ENCODE measurements around the gene SULT1B1.

Gene SULT1B1

DNA sequence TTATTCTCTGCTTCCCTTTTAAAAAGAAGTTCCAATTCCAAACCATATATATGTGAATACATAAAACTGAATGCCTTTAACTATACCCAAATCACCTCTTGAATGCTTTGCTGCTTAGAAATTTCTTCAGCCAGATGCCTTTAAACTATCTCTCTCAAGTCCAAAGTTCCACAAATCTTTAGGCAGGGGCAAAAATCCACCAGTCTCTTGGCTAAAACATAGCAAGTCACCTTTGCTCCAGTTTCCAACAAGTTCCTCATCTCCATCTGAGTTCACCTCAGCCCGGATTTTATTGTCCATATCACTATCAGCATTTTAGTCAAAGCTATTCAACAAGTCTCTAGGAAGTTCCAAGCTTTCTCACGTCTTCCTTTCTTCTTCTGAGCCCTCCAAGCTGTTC lies 49.8 kb downstream of the SULT1B1 start:
- H3K4me3 ChIP-seq (ENCODE audit: low read length in 2 of 2) = no peak overlapping the region
- no peaks in the 10 kb centered on the region for H3K9me3 ChIP-seq (replicated peaks in 1 of 2; ENCODE audit: control insufficient read depth in 2 of 2, insufficient read depth in 1 of 2, low read depth in 1 of 2, low read length in 2 of 2)
- no peak overlapping the region for H3K4me2 ChIP-seq (ENCODE audit: insufficient read depth, low read length, poor library complexity, severe bottlenecking)
- no peak overlapping the region for H3K4ac ChIP-seq (ENCODE audit: low read length)
- H3K23ac ChIP-seq (ENCODE audit: low read depth, low read length, poor library complexity) = no peak overlapping the region
- no peak overlapping the region for H2AFZ ChIP-seq (ENCODE audit: low read length)
- no peak overlapping the region for H3K9ac ChIP-seq (ENCODE audit: low read depth, low read length, poor library complexity)
- H2AK5ac ChIP-seq (ENCODE audit: low read depth, low read length) = no peak overlapping the region
- WGBS, 2 donors (ENCODE audit: extremely low coverage in 2 of 2, insufficient read length in 2 of 2, insufficient replicate concordance in 1 of 2) = no CpG with 5 or more reads among the region's 2 CpGs
- H4K91ac ChIP-seq (ENCODE audit: low read depth, low read length, poor library complexity) = no peak overlapping the region
- no peaks in the 10 kb centered on the region for H3K36me3 ChIP-seq (replicated peaks in 1 of 2; ENCODE audit: control insufficient read depth in 2 of 2, insufficient read depth in 2 of 2, low read length in 2 of 2)
- no peaks in the 10 kb centered on the region for H3K4me1 ChIP-seq (ENCODE audit: control insufficient read depth in 2 of 2, insufficient read depth in 1 of 2, low read depth in 1 of 2, low read length in 2 of 2)
- no peak overlapping the region for H2BK5ac ChIP-seq (ENCODE audit: low read length)
- no peak for DNase-seq (ENCODE audit: low spot score)
- H3K14ac ChIP-seq (ENCODE audit: low read length) = no peak overlapping the region
- H2BK120ac ChIP-seq (ENCODE audit: low read depth, low read length) = no peak overlapping the region
- H2BK15ac ChIP-seq (ENCODE audit: low read length) = no peak overlapping the region
- H3K79me1 ChIP-seq (ENCODE audit: low read depth, low read length) = no peaks in the 10 kb centered on the region
- no peak overlapping the region for H4K8ac ChIP-seq (ENCODE audit: low read depth, low read length)
- H2BK12ac ChIP-seq (ENCODE audit: low read length) = no peak overlapping the region
- no peak overlapping the region for H3K18ac ChIP-seq (ENCODE audit: low read length)
- H3K27ac ChIP-seq (replicated peaks; ENCODE audit: low read length) = no peak overlapping the region
- no peaks in the 10 kb centered on the region for H3K27me3 ChIP-seq (ENCODE audit: control insufficient read depth in 3 of 3, insufficient read depth in 3 of 3, low read depth in 1 of 3, low read length in 3 of 3)

DNA sequence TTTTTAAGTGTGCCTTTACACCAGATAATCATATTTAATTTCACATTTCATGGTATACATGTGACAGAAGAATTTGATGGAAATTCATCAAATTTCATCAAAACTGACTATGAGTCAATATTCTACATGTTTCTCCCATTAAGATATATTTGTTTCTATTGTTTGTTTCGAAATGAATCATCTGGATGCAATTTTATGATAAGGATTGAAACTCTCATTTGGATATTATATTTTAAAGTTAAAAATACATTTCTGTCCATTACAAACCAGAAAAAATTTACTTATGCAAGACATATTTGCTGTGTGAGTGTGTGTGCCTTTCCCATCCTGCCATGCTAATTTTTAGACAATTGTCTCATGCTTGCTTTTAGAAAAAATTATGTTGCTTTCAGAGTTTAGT lies 52.2 kb downstream of the SULT1B1 start:
- no peak overlapping the region for H4K91ac ChIP-seq (ENCODE audit: low read depth, low read length, poor library complexity)
- no peak overlapping the region for H2BK12ac ChIP-seq (ENCODE audit: low read length)
- no peak overlapping the region for H3K4me3 ChIP-seq (ENCODE audit: low read length in 2 of 2)
- H2BK15ac ChIP-seq (ENCODE audit: low read length) = no peak overlapping the region
- no peak overlapping the region for H3K18ac ChIP-seq (ENCODE audit: low read length)
- no peaks in the 10 kb centered on the region for H3K79me1 ChIP-seq (ENCODE audit: low read depth, low read length)
- no peaks in the 10 kb centered on the region for H3K27me3 ChIP-seq (ENCODE audit: control insufficient read depth in 3 of 3, insufficient read depth in 3 of 3, low read depth in 1 of 3, low read length in 3 of 3)
- no peak overlapping the region for H3K9ac ChIP-seq (ENCODE audit: low read depth, low read length, poor library complexity)
- H3K9me3 ChIP-seq (replicated peaks in 1 of 2; ENCODE audit: control insufficient read depth in 2 of 2, insufficient read depth in 1 of 2, low read depth in 1 of 2, low read length in 2 of 2) = no peaks in the 10 kb centered on the region
- H3K14ac ChIP-seq (ENCODE audit: low read length) = no peak overlapping the region
- no peak for DNase-seq (ENCODE audit: low spot score)
- H2BK5ac ChIP-seq (ENCODE audit: low read length) = no peak overlapping the region
- no CpG with 5 or more reads among the region's 1 CpG for WGBS, 2 donors (ENCODE audit: extremely low coverage in 2 of 2, insufficient read length in 2 of 2, insufficient replicate concordance in 1 of 2)
- H3K4me2 ChIP-seq (ENCODE audit: insufficient read depth, low read length, poor library complexity, severe bottlenecking) = no peak overlapping the region
- no peaks in the 10 kb centered on the region for H3K4me1 ChIP-seq (ENCODE audit: control insufficient read depth in 2 of 2, insufficient read depth in 1 of 2, low read depth in 1 of 2, low read length in 2 of 2)
- H3K27ac ChIP-seq (replicated peaks; ENCODE audit: low read length) = no peak overlapping the region
- no peak overlapping the region for H3K23ac ChIP-seq (ENCODE audit: low read depth, low read length, poor library complexity)
- no peaks in the 10 kb centered on the region for H3K36me3 ChIP-seq (replicated peaks in 1 of 2; ENCODE audit: control insufficient read depth in 2 of 2, insufficient read depth in 2 of 2, low read length in 2 of 2)
- H2AK5ac ChIP-seq (ENCODE audit: low read depth, low read length) = no peak overlapping the region
- H3K4ac ChIP-seq (ENCODE audit: low read length) = no peak overlapping the region
- H2AFZ ChIP-seq (ENCODE audit: low read length) = no peak overlapping the region
- H4K8ac ChIP-seq (ENCODE audit: low read depth, low read length) = no peak overlapping the region
- H2BK120ac ChIP-seq (ENCODE audit: low read depth, low read length) = no peak overlapping the region

DNA sequence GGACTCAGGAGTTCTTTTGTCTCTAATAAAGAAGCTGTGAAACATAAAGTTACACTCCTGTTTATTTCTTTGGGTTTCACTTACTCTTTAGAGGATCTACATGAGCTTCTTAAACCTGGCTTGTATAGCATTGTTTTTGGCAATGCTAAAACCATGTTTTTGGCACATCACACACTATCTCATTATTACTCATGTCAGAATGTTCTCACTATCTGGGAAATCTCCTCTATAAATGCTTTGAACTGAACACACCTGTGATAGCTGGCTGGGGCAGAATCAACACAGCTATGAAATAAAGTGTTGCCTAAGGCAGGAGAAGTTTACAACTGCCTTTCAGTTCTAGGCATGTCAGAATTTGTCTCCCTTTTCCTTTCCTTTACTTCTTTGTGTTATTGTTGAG lies 52.6 kb downstream of the SULT1B1 start:
- Histone ChIP-seq H3K14ac (ENCODE audit: low read length) (no peak overlapping the region), H4K8ac (ENCODE audit: low read depth, low read length) (no peak overlapping the region), H3K4me1 (ENCODE audit: control insufficient read depth in 2 of 2, insufficient read depth in 1 of 2, low read depth in 1 of 2, low read length in 2 of 2) (no peaks in the 10 kb centered on the region), H2BK5ac (ENCODE audit: low read length) (no peak overlapping the region), H3K18ac (ENCODE audit: low read length) (no peak overlapping the region), H3K4me2 (ENCODE audit: insufficient read depth, low read length, poor library complexity, severe bottlenecking) (no peak overlapping the region), H3K27ac (replicated peaks; ENCODE audit: low read length) (no peak overlapping the region), H4K91ac (ENCODE audit: low read depth, low read length, poor library complexity) (no peak overlapping the region), H3K9ac (ENCODE audit: low read depth, low read length, poor library complexity) (no peak overlapping the region), H2AFZ (ENCODE audit: low read length) (no peak overlapping the region), H2BK120ac (ENCODE audit: low read depth, low read length) (no peak overlapping the region), H2BK12ac (ENCODE audit: low read length) (no peak overlapping the region), H3K27me3 (ENCODE audit: control insufficient read depth in 3 of 3, insufficient read depth in 3 of 3, low read depth in 1 of 3, low read length in 3 of 3) (no peaks in the 10 kb centered on the region), H3K4ac (ENCODE audit: low read length) (no peak overlapping the region), H3K79me1 (ENCODE audit: low read depth, low read length) (no peaks in the 10 kb centered on the region), H2AK5ac (ENCODE audit: low read depth, low read length) (no peak overlapping the region), H3K4me3 (ENCODE audit: low read length in 2 of 2) (no peak overlapping the region), H3K9me3 (replicated peaks in 1 of 2; ENCODE audit: control insufficient read depth in 2 of 2, insufficient read depth in 1 of 2, low read depth in 1 of 2, low read length in 2 of 2) (no peaks in the 10 kb centered on the region), H2BK15ac (ENCODE audit: low read length) (no peak overlapping the region), H3K23ac (ENCODE audit: low read depth, low read length, poor library complexity) (no peak overlapping the region), H3K36me3 (replicated peaks in 1 of 2; ENCODE audit: control insufficient read depth in 2 of 2, insufficient read depth in 2 of 2, low read length in 2 of 2) (no peaks in the 10 kb centered on the region)
- DNase-seq (ENCODE audit: low spot score) = no peak

DNA sequence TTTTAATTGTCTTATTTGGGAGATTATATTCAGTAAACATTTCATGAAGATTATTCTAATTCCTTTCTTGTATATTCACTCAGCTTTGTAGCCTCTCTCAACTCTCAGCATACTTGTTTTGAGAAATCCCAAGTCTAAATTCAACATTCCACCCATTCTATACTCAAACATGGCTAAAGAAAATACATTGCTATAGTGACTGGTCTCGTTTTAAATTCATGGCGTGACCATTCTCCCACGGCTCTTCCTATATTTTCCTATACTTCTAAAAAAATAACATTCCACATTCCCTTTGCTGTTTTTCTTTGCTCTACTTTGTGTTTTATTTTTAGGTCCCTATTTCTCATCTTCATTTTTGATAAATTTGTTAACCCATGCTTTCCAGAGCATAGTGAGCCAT lies 58.2 kb downstream of the SULT1B1 start:
- no peak overlapping the region for H4K8ac ChIP-seq (ENCODE audit: low read depth, low read length)
- H3K14ac ChIP-seq (ENCODE audit: low read length) = no peak overlapping the region
- no peaks in the 10 kb centered on the region for H3K9me3 ChIP-seq (replicated peaks in 1 of 2; ENCODE audit: control insufficient read depth in 2 of 2, insufficient read depth in 1 of 2, low read depth in 1 of 2, low read length in 2 of 2)
- H3K4me2 ChIP-seq (ENCODE audit: insufficient read depth, low read length, poor library complexity, severe bottlenecking) = no peak overlapping the region
- no peak overlapping the region for H3K23ac ChIP-seq (ENCODE audit: low read depth, low read length, poor library complexity)
- H2BK120ac ChIP-seq (ENCODE audit: low read depth, low read length) = no peak overlapping the region
- H3K79me1 ChIP-seq (ENCODE audit: low read depth, low read length) = no peaks in the 10 kb centered on the region
- H3K36me3 ChIP-seq (replicated peaks in 1 of 2; ENCODE audit: control insufficient read depth in 2 of 2, insufficient read depth in 2 of 2, low read length in 2 of 2) = no peaks in the 10 kb centered on the region
- WGBS, 2 donors (ENCODE audit: extremely low coverage in 2 of 2, insufficient read length in 2 of 2, insufficient replicate concordance in 1 of 2) = 100% methylated on average over 1 of the region's 3 CpGs; no CpG with 5 or more reads in 1 of the 2 donors
- H3K4ac ChIP-seq (ENCODE audit: low read length) = no peak overlapping the region
- H3K4me1 ChIP-seq (ENCODE audit: control insufficient read depth in 2 of 2, insufficient read depth in 1 of 2, low read depth in 1 of 2, low read length in 2 of 2) = no peaks in the 10 kb centered on the region
- no peak overlapping the region for H2BK12ac ChIP-seq (ENCODE audit: low read length)
- no peak overlapping the region for H3K9ac ChIP-seq (ENCODE audit: low read depth, low read length, poor library complexity)
- no peak overlapping the region for H2AFZ ChIP-seq (ENCODE audit: low read length)
- H2BK5ac ChIP-seq (ENCODE audit: low read length) = no peak overlapping the region
- no peak overlapping the region for H2BK15ac ChIP-seq (ENCODE audit: low read length)
- no peak overlapping the region for H3K27ac ChIP-seq (replicated peaks; ENCODE audit: low read length)
- no peak overlapping the region for H3K4me3 ChIP-seq (ENCODE audit: low read length in 2 of 2)
- H3K27me3 ChIP-seq (ENCODE audit: control insufficient read depth in 3 of 3, insufficient read depth in 3 of 3, low read depth in 1 of 3, low read length in 3 of 3) = no peaks in the 10 kb centered on the region
- no peak overlapping the region for H2AK5ac ChIP-seq (ENCODE audit: low read depth, low read length)
- H3K18ac ChIP-seq (ENCODE audit: low read length) = no peak overlapping the region
- DNase-seq (ENCODE audit: low spot score) = no peak
- no peak overlapping the region for H4K91ac ChIP-seq (ENCODE audit: low read depth, low read length, poor library complexity)
